HUES6 (cell line): ENCODE measurements around the gene SLC10A6.

Experiments
- H3K27ac ChIP-seq: 2 replicates; pipeline ENCODE4 v1.7.0; 2013; ENCODE audit warnings: low read depth, mild to moderate bottlenecking, low read length, inconsistent platforms
- H3K27me3 ChIP-seq: 2 replicates; pipeline ENCODE4 v1.6.1; 2013; ENCODE audit warnings: low read length; ENCODE audit not compliant: control insufficient read depth, insufficient read depth
- H3K36me3 ChIP-seq: 2 replicates; pipeline ENCODE4 v1.6.1; 2013; ENCODE audit warnings: low read length; ENCODE audit not compliant: control insufficient read depth, insufficient read depth
- H3K4me1 ChIP-seq: 2 replicates; pipeline ENCODE4 v1.6.1; 2013; ENCODE audit warnings: low read length; ENCODE audit not compliant: control insufficient read depth, insufficient read depth
- H3K4me3 ChIP-seq: 2 replicates; pipeline ENCODE4 v1.5.1; 2013; ENCODE audit warnings: low read depth, low read length
- H3K9ac ChIP-seq: one replicate; pipeline ENCODE4 v1.6.1; 2013; ENCODE audit warnings: mild to moderate bottlenecking, low read length
- H3K9me3 ChIP-seq: 2 replicates; pipeline ENCODE4 v1.6.1; 2013; ENCODE audit warnings: low read depth, low read length; ENCODE audit not compliant: control insufficient read depth, insufficient read depth

The SLC10A6 gene

GRCh38 chr4:86848732-86849619 lies at the start of gene SLC10A6:
Gene SLC10A6, minus strand, starts transcription at chr4:86849384. Its CDS starts 269 bp downstream, at chr4:86849115.
- no peak within 1 kb of the TSS for H3K9ac ChIP-seq
- no peak within 1 kb of the TSS for H3K27ac ChIP-seq
- no peaks in the 10 kb centered on the region for H3K9me3 ChIP-seq
- peaks cover 4% of the 10 kb centered on the region; the same call in 1 of the 2 replicates for H3K4me1 ChIP-seq
- no peaks in the 10 kb centered on the region for H3K36me3 ChIP-seq
- no peak within 1 kb of the TSS for H3K4me3 ChIP-seq
- H3K27me3 ChIP-seq = no peaks in the 10 kb centered on the region

GRCh38 chr4:86898562-86898961 lies 49.4 kb upstream of the SLC10A6 start:
- Histone ChIP-seq H3K9ac (no peak overlapping the region), H3K4me3 (no peak overlapping the region), H3K9me3 (no peaks in the 10 kb centered on the region), H3K36me3 (no peaks in the 10 kb centered on the region), H3K4me1 (no peaks in the 10 kb centered on the region), H3K27me3 (peaks cover 2% of the 10 kb centered on the region; the same call in 1 of the 2 replicates), H3K27ac (no peak overlapping the region)

- Histone ChIP-seq H3K27me3 (peaks cover 8% of the 10 kb centered on the region), H3K4me1 (0 out of 2 replicates have a peak, but pooled peaks cover under 1% of the 10 kb centered on the region), H3K36me3 (no peaks in the 10 kb centered on the region), H3K9me3 (no peaks in the 10 kb centered on the region), H3K9ac (no peak overlapping the region), H3K27ac (no peak overlapping the region), H3K4me3 (no peak overlapping the region)
Measured at GRCh38 chr4:86896596-86896995, 47.4 kb upstream of the SLC10A6 start.

GRCh38 chr4:86895692-86896488 lies 46.7 kb upstream of the SLC10A6 start:
- H3K36me3 ChIP-seq = no peaks in the 10 kb centered on the region
- peaks cover 8% of the 10 kb centered on the region for H3K27me3 ChIP-seq
- 0 out of 2 replicates have a peak, but pooled peaks cover 5% of the 10 kb centered on the region for H3K4me1 ChIP-seq
- H3K4me3 ChIP-seq = no peak overlapping the region
- H3K9me3 ChIP-seq = no peaks in the 10 kb centered on the region
- no peak overlapping the region for H3K27ac ChIP-seq
- no peak overlapping the region for H3K9ac ChIP-seq

- Histone ChIP-seq H3K9ac (no peak overlapping the region), H3K9me3 (no peaks in the 10 kb centered on the region), H3K27me3 (peaks cover 8% of the 10 kb centered on the region), H3K36me3 (no peaks in the 10 kb centered on the region), H3K27ac (no peak overlapping the region), H3K4me1 (0 out of 2 replicates have a peak, but pooled peaks cover 5% of the 10 kb centered on the region), H3K4me3 (no peak overlapping the region)
Measured at GRCh38 chr4:86894455-86894854, 45.3 kb upstream of the SLC10A6 start.

- Histone ChIP-seq H3K9ac (no peak overlapping the region), H3K4me3 (peak overlapping the region; percentile 86; the same call in 1 of the 2 replicates), H3K27me3 (peaks cover 8% of the 10 kb centered on the region), H3K36me3 (no peaks in the 10 kb centered on the region), H3K4me1 (0 out of 2 replicates have a peak, but pooled peaks cover 5% of the 10 kb centered on the region), H3K9me3 (no peaks in the 10 kb centered on the region), H3K27ac (no peak overlapping the region)
Measured at GRCh38 chr4:86893136-86893535, 44.0 kb upstream of the SLC10A6 start.

GRCh38 chr4:86892636-86892960 lies 43.4 kb upstream of the SLC10A6 start:
- Histone ChIP-seq H3K9ac (peak overlapping the region; percentile 92), H3K27me3 (peaks cover 8% of the 10 kb centered on the region), H3K36me3 (no peaks in the 10 kb centered on the region), H3K4me3 (peak overlapping the region; percentile 86), H3K27ac (peak overlapping the region; percentile 81), H3K9me3 (no peaks in the 10 kb centered on the region), H3K4me1 (0 out of 2 replicates have a peak, but pooled peaks cover 5% of the 10 kb centered on the region)

- H3K4me3 ChIP-seq = peak within 1 kb of the TSS; percentile 86
- no peaks in the 10 kb centered on the region for H3K9me3 ChIP-seq
- peaks cover 8% of the 10 kb centered on the region for H3K27me3 ChIP-seq
- peak within 1 kb of the TSS; percentile 92 for H3K9ac ChIP-seq
- H3K36me3 ChIP-seq = no peaks in the 10 kb centered on the region
- 0 out of 2 replicates have a peak, but pooled peaks cover 5% of the 10 kb centered on the region for H3K4me1 ChIP-seq
- H3K27ac ChIP-seq = peak within 1 kb of the TSS; percentile 81
Measured at GRCh38 chr4:86891762-86892635, 42.8 kb upstream of the SLC10A6 start, which contains the start of gene C4orf36. Gene C4orf36, minus strand, starts transcription at chr4:86892422. Its CDS starts 902 bp downstream, at chr4:86891520.

- Histone ChIP-seq H3K27me3 (peaks cover 8% of the 10 kb centered on the region), H3K4me1 (0 out of 2 replicates have a peak, but pooled peaks cover 5% of the 10 kb centered on the region), H3K36me3 (no peaks in the 10 kb centered on the region), H3K9me3 (no peaks in the 10 kb centered on the region), H3K9ac (no peak overlapping the region), H3K4me3 (no peak overlapping the region), H3K27ac (no peak overlapping the region)
Measured at GRCh38 chr4:86890790-86891189, 41.6 kb upstream of the SLC10A6 start.

GRCh38 chr4:86879641-86880040 lies 30.5 kb upstream of the SLC10A6 start:
- Histone ChIP-seq H3K27ac (no peak overlapping the region), H3K27me3 (no peaks in the 10 kb centered on the region), H3K4me1 (peaks cover 4% of the 10 kb centered on the region; the same call in 1 of the 2 replicates), H3K9me3 (peaks cover 18% of the 10 kb centered on the region), H3K4me3 (no peak overlapping the region), H3K36me3 (no peaks in the 10 kb centered on the region), H3K9ac (no peak overlapping the region)
